ENCODE results near the gene MPPE1.
A peak's percentile ranks its signal among the peaks of the same experiment; 100 is the strongest.
"Not testable (repeated sequence)": the region's sequence is repeated elsewhere in the genome, so short reads cannot be mapped to it uniquely, and the experiment has no call there.

The MPPE1 gene

DNA sequence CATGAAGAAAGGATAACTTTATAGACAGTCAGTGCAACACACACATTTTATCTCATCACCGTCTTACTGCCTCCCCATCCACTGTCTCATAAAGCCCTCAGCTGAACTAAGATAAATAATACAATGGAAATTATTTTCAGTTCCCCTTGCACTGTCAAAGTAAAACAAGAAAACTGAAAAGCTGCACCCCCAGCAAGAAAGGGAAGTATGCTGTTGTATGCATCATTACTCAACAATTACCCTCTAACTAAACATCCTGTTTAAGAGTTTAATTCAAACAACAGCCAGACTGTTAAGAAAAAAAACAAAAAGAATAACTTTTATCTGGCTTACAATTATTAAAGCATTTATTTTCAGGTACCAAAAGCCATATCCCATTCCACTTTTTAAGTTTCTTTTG lies 25.0 kb downstream of the MPPE1 start:
- DNase-seq = no peak

DNA sequence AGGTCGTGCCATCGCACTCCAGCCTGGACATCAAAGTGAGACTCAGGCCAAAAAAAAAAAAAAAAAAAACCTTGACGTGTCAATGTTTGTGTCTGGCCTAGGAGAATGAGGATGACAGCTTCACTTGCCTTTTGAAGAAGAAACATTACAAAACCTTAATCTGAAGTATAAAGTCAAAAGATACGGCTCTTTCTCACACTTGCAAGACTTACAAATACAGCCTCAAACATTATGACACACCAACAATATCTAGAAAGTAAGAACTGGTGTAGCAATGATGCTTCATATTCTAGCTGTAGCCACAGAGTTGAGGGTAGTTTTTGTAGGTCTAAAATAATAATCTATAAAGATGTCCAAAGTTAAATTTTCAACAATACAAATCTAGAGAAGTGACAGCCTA lies 25.5 kb downstream of the MPPE1 start:
- no peak for DNase-seq

DNA sequence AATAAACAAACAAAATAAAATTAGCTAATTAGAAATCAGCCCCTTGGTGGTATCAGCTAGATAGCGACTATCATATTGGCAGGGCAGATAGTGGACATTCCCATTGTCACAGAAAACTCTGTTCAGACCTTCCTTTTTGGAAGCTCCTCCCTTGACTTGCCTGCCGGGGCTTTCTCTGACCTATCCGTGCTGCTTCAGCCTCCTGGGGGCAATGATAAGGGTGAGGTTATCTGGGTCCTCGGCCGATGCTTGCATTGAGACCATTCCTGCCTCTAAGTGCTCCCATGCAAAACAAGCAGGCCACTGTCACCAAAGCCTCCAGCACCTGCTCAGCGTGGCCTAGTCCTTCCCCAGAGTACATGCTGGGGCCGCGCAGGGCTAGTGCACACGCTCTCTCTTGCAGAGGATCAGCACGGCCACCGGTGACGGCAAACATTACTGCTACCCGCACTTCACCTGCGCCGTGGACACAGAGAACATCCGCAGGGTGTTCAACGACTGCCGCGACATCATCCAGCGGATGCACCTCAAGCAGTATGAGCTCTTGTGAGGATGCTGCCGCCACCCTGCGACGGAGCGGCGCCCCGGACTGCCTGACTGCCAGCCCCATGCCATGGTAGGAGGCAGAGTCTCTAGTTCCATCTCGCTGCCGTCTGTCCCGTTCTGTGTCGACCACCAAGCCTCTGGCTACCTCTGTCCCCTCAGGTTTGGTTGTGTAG lies 27.4 kb downstream of the MPPE1 start:
- no peak for DNase-seq

DNA sequence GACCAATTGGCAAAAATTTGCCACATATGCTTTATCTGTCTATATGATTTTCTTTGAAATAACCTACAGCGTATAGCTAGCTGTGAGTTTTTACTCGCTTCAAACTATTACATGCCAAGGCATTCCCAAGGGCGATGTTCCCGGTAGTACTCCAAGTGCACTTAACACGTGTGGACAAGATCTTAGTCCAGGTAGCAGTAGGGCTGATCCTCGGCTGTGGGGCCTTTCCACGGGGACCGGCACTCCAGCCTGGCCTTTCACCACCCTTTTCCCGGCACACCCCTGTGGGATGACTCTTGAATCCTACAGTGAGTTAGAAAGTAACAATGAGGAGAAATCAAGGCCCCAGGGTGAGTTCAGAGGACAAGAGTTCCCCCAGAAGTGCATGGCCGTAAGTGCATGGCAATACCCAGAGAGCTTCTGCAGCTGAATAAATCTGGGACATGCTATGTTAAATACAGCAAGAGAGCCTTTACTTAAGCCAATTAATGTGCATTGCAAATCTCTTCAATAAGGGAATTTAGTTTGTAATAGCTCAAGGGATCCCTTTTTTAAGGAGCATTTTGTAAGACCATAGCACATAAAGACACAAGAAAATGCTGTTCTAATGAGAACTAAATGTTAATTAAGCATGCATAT lies 30.5 kb downstream of the MPPE1 start:
- DNase-seq = no peak

DNA sequence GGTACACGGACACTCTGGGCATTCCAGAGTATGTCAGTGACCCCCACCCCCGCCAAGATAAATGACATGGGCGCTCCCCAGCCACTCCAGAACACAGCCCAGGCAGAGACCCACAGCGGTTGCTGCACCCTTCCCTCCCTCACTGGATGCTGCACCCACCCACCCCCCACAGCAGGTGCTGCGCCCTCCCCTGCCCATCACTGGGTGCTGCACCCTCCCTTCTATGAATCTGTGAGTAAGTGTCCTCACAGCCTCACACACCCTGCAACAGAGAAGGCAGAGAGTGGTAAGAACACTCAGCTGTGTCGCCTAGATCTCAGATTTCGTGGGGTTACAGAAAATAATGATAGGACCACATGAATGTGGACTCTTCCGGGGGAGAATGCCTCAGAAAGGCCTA lies 33.4 kb downstream of the MPPE1 start:
- no peak for DNase-seq

DNA sequence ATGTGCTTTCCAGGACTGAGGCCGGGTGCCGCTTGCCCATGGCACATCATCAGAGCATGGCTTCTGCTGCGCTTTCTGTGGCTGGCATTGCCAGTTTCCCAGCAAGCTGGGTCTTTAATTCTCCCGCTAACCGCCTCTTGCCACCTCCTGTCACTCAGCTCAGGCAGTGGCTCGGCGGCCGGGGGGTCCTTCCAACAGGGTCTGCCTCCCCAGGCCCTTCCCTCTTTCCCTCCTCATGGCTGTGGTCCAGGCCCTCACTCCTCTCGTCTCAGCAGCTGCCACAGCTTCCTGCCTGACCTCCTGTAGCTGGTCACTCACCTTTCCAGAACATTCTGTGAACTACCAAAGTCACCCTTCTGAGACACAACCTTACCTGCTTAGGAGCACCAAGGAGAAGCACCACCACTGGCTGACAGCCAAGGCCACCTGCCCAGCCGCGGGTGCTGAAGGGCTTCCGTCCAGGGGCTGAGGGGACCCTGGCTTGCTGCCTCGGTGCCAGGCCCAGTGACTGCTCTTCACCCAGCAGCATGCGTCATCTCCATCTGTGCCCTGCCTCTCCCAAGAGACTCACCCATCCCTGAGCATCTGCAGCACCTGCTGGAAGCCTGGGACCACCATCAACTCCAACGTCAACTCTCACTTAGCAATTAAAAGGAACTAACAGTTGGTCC lies 34.3 kb downstream of the MPPE1 start:
- peak in 1 of 2 experiments; percentile 26 for DNase-seq

DNA sequence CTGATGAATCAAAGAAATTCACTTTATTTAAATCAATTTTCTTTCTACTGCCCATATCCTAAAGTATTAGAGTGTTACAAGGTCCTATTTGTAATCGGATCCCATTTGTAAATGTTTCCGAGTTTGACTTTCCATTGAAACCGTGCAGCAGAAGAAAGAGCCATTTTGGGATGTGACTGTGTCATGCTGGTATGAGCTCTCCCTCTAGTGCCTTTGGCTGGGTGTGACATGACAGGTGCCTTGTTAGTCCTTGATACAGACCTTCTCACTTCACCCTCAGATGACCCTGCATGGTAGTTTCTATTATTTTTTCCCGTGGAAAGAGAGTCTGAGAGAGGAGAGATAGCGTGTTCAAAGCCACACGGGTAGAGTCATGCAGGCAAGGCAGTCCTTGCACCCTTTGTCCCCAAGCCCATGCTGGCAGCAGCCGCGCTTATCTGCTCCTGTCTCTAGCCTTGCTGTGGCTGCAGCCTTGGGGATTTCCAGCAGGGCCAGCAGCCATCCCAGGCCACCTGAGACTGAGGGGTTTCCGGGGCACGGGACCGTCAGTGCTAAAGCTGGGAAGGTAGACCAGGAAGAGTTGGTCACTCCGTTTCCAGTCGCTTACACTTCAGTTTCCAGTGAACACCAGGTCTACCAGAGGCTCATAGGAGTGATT lies 35.5 kb downstream of the MPPE1 start:
- peak in 1 of 2 experiments; percentile 10 for DNase-seq

DNA sequence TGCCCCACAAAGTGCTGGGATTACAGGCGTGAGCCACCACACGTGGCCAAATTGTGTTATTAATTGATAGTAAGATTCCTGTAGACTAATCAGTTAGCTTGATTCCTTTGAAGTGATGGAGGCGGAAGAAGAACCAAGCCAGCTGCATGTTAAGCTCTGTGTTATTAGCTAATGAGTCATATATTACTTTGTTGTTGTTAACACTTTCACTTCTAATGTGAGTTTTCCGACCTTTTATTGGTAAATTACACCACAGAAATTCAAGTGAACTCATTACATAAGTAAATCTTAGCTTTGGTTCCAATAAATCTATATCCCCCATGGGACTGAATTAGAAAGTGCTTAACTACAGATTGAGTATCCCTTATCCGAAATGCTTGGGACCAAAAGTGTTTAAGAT lies 36.6 kb downstream of the MPPE1 start:
- DNase-seq = no peak

DNA sequence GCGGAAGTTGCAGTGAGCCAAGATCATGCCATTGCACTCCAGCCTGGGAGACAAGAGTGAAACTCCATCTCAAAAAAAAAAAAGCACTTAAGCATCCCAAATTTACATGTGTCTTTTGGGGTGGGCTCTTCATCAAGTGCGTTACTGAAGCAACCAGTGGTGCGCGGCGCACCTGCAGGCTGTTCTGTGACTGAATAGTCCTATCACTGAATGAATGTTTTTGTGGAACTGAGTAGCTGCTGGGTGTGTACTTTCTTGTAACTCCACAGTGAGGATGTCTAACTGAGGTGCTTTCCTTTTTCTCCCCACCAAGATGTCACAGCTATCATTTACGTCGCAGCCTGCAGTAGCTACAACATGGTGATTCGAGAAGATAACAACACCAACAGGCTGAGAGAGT lies 39.9 kb downstream of the MPPE1 start:
- DNase-seq = no peak

DNA sequence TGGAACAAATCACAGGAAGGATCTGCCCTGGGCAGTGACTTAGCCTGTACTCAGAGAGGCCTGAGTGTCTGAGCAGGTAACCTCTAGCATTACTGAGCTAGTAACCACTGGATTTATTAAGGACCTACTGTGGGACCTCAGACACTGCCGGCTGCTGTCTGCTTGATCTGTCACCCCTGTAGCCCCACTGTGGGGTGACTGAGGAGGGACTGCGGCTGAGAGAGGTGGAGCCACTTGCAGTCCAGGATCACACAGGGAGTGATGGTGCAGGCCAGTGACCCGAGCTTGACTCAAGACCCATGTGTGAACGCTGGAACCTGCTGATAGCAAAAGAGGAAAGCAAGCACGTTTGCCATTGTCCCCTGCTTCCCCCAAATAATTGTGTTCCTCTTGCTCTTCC lies 41.4 kb downstream of the MPPE1 start:
- DNase-seq = no peak

DNA sequence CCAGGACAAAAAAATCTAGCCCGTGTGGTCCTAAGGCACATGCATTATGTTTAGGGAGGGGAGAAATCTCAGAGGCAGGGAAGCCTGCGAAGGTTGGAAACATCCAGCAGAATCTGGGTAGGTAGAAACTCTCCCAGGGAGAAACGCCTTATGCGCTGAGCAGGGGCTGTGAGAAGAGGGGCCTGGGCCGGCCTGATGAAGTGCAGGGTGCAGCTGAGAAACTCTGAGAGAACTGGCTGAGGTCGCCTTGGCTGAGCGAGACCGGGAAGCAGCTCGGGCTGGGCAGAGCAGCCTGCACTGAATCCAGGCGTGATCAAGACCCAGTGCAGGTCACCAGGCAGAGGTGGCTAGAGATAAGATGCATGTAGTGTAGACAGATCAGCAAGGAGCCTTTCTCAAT lies 41.8 kb downstream of the MPPE1 start:
- DNase-seq = no peak

DNA sequence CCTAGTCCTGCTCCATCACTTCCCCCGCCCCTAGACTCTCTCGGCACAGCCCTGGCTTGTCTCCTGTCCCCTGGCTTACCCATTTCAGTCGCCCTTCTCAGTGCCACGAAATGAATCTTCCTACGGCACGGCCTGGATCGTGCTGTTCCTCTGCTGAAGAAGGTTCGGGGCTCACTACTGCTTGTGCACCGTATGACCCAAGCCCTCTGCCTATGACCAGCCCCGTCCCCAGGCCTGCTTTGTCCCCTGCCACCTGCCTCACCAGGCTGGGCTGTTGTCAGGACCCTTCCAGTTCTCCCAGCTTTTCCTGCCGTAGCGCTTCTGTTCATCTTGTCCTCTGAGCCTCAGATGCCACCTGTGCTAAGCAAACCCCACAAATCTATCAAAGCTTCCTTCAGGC lies 43.0 kb downstream of the MPPE1 start:
- DNase-seq = no peak

DNA sequence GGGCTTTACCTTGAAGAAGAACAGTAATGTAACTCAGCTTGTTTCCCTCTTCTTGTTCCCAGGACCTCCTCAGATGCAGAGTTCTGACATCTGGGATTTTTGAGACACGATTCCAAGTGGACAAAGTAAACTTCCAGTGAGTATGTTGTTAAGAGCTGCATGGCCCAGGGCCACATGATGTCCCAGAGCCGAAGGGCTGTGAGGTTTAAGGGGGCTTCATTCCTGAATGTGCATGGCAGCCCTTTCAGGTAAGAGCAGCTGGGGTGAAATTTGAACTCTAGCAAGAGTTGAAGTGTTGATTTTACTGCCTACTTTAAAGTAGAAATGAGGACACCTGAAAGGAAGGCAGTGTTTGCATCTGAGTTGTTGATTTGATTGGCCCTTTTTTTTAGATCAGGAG lies 43.6 kb downstream of the MPPE1 start:
- no peak for DNase-seq

DNA sequence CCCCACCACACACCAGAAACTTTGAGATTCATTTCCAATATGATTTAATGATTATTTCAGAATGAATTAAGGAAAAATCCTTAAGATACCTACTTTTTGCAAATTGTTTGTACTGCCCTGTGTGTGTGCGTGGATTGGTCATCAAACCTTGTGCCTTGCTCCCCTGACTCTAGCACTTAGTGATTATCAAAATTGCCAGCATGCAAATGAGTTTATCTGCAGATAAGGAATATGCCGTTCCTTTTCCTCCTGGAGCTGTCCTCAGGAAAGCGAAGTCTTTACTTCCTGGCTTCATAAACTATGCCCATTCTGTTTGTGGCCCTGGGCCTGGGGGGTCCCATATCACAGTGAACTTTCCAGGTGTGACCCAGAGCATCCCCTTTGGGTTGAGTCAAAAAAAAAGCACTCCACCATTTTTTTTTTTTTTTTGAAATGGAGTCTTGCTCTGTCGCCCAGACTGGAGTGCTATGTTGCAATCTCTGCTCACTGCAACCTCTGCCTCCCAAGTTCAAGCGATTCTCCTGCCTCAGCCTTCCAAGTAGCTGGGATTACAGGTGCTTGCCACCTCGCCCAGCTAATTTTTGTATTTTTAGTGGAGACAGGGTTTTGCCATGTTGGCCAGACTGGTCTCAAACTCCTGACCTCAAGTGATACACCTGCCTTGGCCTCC lies 45.5 kb downstream of the MPPE1 start:
- no peak for DNase-seq

DNA sequence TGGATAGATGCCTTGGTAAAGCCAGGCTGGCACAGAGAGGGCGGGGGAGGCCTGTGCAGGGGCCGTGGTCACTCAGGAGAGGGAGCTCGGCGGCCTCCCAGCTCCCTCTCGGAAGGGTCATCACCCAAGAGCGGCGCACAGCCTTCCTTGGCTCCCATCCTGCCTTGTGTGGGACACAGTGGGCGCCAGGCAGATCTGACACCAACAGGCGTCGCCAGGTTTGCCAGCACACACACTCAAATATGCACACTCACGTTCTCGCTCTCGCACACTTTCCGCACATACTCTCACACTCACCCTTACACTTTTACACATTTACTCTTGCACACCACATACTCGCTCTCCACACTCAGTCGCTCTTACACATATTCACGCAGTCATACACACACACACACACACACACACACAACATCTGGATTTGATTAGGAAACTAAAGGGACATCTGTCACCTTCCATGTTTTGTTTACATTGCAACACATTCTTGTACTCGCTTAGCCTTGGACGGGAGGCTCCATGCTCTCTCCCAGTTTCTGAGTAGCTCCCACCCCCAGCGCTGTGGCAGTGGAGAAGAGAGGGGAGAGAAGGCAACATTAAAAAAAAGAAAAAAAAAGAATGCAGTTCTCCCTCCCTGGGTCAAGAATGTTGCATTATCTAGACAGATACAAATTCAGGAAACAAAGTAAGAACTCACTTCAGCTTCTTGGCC lies 46.4 kb downstream of the MPPE1 start:
- DNase-seq = no peak

DNA sequence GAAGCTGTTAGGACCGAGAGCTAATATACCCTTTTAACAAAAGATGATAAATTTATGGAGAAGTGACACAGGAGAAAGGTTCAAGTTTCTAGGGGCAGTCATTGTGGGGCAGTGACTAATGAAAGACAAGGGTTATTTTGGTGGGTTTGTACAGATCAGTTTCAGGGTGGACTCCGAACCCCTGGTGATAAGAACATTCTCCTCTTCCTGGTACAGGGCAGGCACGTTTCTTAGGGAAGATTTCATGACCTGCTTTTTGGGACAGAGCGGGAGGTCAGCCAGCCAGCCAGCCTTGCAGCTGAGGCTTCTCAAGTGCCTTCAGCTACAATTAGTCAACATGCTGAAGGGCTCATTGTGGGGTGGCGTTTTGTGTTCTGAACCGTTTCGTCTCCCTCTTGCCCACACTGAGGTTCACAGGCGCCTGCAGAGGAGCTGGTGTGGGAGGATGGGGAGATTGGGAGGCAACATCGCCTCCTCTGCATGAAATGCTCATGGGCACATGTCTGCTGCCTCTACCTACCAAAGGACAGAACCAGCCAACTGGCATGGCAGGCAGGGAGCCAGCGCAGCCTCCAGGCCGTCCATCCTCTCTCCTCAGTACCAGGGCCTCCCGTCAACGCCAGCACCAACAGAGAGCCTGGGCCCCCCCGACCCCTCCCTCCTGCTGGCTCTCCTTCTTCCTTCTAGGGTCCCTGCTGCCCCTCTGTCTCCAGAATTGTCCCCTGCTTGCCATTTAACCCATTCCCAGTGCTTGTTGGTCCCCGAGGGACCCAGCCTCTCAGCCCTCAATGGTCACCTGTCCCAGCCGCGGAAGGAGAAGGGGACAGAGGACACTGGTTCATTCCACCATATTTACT lies 47.3 kb downstream of the MPPE1 start:
- DNase-seq = no peak

DNA sequence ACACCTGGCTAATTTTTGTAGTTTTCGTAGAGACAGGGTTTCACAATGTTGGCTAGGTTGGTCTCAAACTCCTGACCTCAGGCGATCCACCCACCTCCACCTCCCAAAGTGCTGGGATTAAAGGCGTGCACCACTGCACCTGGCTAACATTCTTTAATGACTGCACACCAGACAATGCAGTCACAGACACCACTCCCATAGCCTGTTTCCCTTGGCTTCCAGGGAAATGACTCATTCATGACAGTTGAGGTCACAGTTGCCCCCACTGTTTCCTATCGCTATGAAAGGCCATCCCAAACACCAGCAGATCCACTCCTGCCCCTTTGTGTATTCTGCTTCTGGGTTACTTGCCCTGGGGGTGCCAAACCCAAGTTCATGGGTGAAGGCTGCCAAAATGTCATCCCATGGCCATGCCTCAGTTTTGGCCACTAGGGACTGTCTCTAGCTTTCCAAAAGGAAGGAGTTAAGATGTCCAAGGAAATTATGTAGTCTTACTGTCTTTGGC lies 48.2 kb downstream of the MPPE1 start:
- DNase-seq = no peak

DNA sequence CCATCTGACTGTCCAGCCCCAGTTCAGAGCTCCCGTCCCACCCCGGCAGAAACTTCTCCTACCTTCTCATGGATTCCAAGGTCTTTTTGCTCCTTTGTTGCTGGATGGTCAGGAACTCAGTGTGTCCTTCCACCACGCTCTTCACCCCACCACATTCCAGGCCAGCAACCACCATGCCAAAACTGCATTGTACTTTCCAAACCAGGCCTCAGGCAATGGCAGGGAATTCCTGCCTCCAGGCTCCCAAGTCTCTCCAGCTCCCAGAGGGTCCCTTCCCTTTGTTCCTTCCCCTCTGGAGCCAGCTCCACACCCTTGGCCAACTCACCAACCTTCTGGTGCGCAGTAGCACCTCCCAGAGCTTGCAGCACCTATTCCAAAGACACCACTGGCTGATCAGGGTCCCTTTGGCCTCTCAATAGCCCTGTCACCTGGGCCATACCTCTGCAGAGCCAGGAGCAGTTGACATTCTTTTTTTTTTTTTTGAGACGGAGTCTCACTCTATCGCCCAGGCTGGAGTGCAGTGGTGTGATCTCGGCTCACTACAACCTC lies 48.8 kb downstream of the MPPE1 start:
- DNase-seq = no peak

DNA sequence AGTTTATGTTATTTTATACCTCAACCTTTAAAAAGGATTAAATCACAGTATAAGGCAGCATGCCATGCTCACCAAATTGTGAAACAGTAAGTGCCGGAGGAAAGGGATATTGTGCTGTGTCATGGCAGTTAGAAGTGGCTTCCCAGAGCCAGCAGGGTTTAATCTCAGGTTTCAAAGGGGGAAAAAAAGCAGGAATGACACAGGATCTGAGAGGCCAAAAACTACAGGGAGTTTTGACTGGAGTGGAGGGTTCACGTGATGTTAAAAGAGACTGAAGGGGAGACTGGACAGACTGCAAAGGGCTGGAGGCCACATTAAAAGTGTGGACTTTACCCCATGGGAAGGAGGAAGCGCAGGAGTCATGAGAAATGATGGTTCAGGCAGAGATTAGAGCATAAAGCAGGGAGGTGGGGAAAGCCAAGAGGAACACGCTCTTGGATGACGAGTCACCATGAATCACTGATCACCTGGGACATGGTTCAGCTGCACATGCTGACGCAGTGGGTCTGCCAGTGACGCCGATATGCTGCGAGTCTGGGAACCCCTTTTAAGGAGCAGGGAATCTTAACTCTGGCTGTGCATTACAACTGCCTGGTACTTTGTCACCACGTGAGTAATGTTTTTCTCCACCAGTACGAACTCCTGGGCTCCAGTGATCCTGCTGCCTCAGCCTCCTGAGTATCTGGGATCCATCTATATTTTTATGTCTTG lies 50.8 kb downstream of the MPPE1 start:
- peak in 1 of 2 experiments; percentile 10 for DNase-seq

DNA sequence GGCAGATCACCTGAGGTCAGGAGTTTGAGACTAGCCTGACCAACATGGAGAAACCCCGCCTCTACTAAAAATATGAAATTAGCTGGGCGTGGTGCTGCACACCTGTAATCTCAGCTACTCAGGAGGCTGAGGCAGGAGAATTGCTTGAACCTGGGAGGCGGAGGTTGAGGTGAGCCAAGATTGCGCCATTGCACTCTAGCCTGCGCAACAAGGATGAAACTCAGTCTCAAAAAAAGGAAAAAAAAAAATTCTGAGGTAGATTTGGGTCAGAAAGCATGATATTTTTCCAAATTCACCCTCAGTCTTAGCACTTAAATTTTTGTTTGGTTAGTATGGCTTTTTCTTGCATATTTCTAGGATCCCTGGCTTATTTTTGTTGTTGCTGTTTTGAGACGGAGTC lies 53.6 kb downstream of the MPPE1 start:
- DNase-seq = not testable (repeated sequence)
